ENCODE data around the gene HYOU1. TPM values are rescaled to one million over a fixed set of nuclear protein-coding genes. Genes with fewer than 3 reads are reported as not detected.
A peak's percentile ranks its signal among the peaks of the same experiment; 100 is the strongest.

Gene HYOU1
- total and polyA plus RNA-seq, 4 donors: 46.6 to 252 (median 106) TPM

- Histone ChIP-seq H3K4me1 (ENCODE audit: control insufficient read depth in 5 of 5, insufficient read depth in 5 of 5, low read length in 5 of 5) (peaks cover 0 to 20% (median 9%) of the 10 kb centered on the region in 5 donors), H3K27ac (ENCODE audit: low read depth in 1 of 2, low read length in 1 of 2) (peak overlapping the region in 1 of 2 donors; percentile 1), H3K27me3 (ENCODE audit: control insufficient read depth in 3 of 3, insufficient read depth in 3 of 3, low read length in 2 of 3) (no peaks in the 10 kb centered on the region), H3K4me3 (no peak overlapping the region), H3K9me3 (ENCODE audit: control insufficient read depth in 4 of 4, insufficient read depth in 3 of 4, low read length in 3 of 4) (no peaks in the 10 kb centered on the region), H3K9ac (ENCODE audit: insufficient read depth in 1 of 2, low read length in 2 of 2) (no peak overlapping the region), H3K36me3 (ENCODE audit: control insufficient read depth in 4 of 4, insufficient read depth in 4 of 4, low read length in 4 of 4) (peaks cover 0 to 14% (median 7%) of the 10 kb centered on the region in 4 donors)
- ATAC-seq (ENCODE audit: insufficient read depth, low FRiP score): no peak
- 88 to 89% methylated on average over 1 of the region's 1 CpG for WGBS, 2 donors
- TF ChIP-seq CTCF (IDR thresholded peaks at IDR 0.05; ENCODE audit: control extremely low read depth, extremely low read depth): no peak
- no peak for DNase-seq
Measured at GRCh38 chr11:119029069-119029339, 28.0 kb downstream of the HYOU1 start.

GRCh38 chr11:119028346-119029068 is 28.5 kb downstream of the HYOU1 start:
- peak overlapping the region in 1 of 2 donors; percentile 1 for H3K27ac ChIP-seq (ENCODE audit: low read depth in 1 of 2, low read length in 1 of 2)
- TF ChIP-seq CTCF (IDR thresholded peaks at IDR 0.05; ENCODE audit: control extremely low read depth, extremely low read depth): no peak
- H3K36me3 ChIP-seq (ENCODE audit: control insufficient read depth in 4 of 4, insufficient read depth in 4 of 4, low read length in 4 of 4): peaks cover 0 to 16% (median 7%) of the 10 kb centered on the region in 4 donors
- no peaks in the 10 kb centered on the region for H3K9me3 ChIP-seq (ENCODE audit: control insufficient read depth in 4 of 4, insufficient read depth in 3 of 4, low read length in 3 of 4)
- ATAC-seq (ENCODE audit: insufficient read depth, low FRiP score) (no peak), DNase-seq (no peak)
- H3K4me3 ChIP-seq: no peak overlapping the region
- WGBS, 2 donors: 76 to 83% methylated on average over 9 of the region's 9 CpGs
- peaks cover 0 to 22% (median 12%) of the 10 kb centered on the region in 5 donors for H3K4me1 ChIP-seq (ENCODE audit: control insufficient read depth in 5 of 5, insufficient read depth in 5 of 5, low read length in 5 of 5)
- peak overlapping the region in 1 of 2 donors; percentile 18 for H3K9ac ChIP-seq (ENCODE audit: insufficient read depth in 1 of 2, low read length in 2 of 2)
- H3K27me3 ChIP-seq (ENCODE audit: control insufficient read depth in 3 of 3, insufficient read depth in 3 of 3, low read length in 2 of 3): no peaks in the 10 kb centered on the region

GRCh38 chr11:119027561-119028345 is 29.3 kb downstream of the HYOU1 start:
- Histone ChIP-seq H3K4me3 (no peak overlapping the region), H3K27me3 (ENCODE audit: control insufficient read depth in 3 of 3, insufficient read depth in 3 of 3, low read length in 2 of 3) (no peaks in the 10 kb centered on the region), H3K36me3 (ENCODE audit: control insufficient read depth in 4 of 4, insufficient read depth in 4 of 4, low read length in 4 of 4) (peaks cover 0 to 20% (median 7%) of the 10 kb centered on the region in 4 donors), H3K4me1 (ENCODE audit: control insufficient read depth in 5 of 5, insufficient read depth in 5 of 5, low read length in 5 of 5) (peaks cover 0 to 27% (median 12%) of the 10 kb centered on the region in 5 donors), H3K9me3 (ENCODE audit: control insufficient read depth in 4 of 4, insufficient read depth in 3 of 4, low read length in 3 of 4) (no peaks in the 10 kb centered on the region), H3K27ac (ENCODE audit: low read depth in 1 of 2, low read length in 1 of 2) (no peak overlapping the region), H3K9ac (ENCODE audit: insufficient read depth in 1 of 2, low read length in 2 of 2) (no peak overlapping the region)
- no peak for TF ChIP-seq CTCF (IDR thresholded peaks at IDR 0.05; ENCODE audit: control extremely low read depth, extremely low read depth)
- WGBS, 2 donors: 97 to 98% methylated on average over 9 of the region's 9 CpGs
- ATAC-seq (ENCODE audit: insufficient read depth, low FRiP score): no peak
- no peak for DNase-seq

All from lung (tissue), 12 donors.